Common myeloid progenitor, CD34-positive (primary cell): ENCODE measurements around the gene SPNS3.

ENCODE experiments used
- CTCF ChIA-PET: fragments of 350-600 bp; sonication (Branson Sonifier 250); formaldehyde crosslinking; loops from one replicate; lab custom pipeline; 2021; ENCODE audit warnings: antibody characterized with exemption; lab: Charles Lee
- POLR2A ChIA-PET: fragments of 350-600 bp; sonication (Branson Sonifier 250); formaldehyde crosslinking; loops from one replicate; lab custom pipeline; 2021; ENCODE audit warnings: antibody characterized with exemption; lab: Charles Lee
- DNase-seq, 3 donors: peaks; one replicate each; pipeline versions ENCODE4 v3.0.0 to v3.0.0-alpha.2; 2013
- H3K27ac ChIP-seq, 2 experiments: 1 replicate in 1 of 2; 2 replicates in 1 of 2; pipeline ENCODE4 v1.7.0; 2013; ENCODE audit warnings: inconsistent platforms in 2 of 2, low read length in 2 of 2, mild to moderate bottlenecking in 2 of 2, low read depth in 1 of 2, moderate library complexity in 1 of 2; ENCODE audit not compliant: severe bottlenecking in 2 of 2, insufficient read depth in 1 of 2, poor library complexity in 1 of 2
- H3K27me3 ChIP-seq, 5 experiments: replicated peaks in 2 of 5; 1 replicate in 3 of 5; 2 replicates in 2 of 5; pipeline versions ENCODE4 v1.6.1 to v1.7.0; 2013; ENCODE audit warnings: low read length in 4 of 5, mild to moderate bottlenecking in 2 of 5, moderate library complexity in 2 of 5, inconsistent platforms in 1 of 5; ENCODE audit not compliant: insufficient read depth in 5 of 5, control insufficient read depth in 4 of 5
- H3K36me3 ChIP-seq, 4 experiments: 1 replicate in 2 of 4; 2 replicates in 2 of 4; pipeline versions ENCODE4 v1.6.1 to v1.7.0; 2013; ENCODE audit warnings: low read length in 3 of 4, control low read depth in 1 of 4, mild to moderate bottlenecking in 1 of 4; ENCODE audit not compliant: control insufficient read depth in 4 of 4, insufficient read depth in 4 of 4
- H3K4me1 ChIP-seq, 4 experiments: 1 replicate in 3 of 4; 2 replicates in 1 of 4; pipeline versions ENCODE4 v1.6.1 to v1.7.1; 2013; ENCODE audit warnings: low read length in 3 of 4, mild to moderate bottlenecking in 3 of 4, control low read depth in 1 of 4, inconsistent platforms in 1 of 4, moderate library complexity in 1 of 4; ENCODE audit not compliant: control insufficient read depth in 4 of 4, insufficient read depth in 4 of 4; ENCODE audit errors: control extremely low read depth in 1 of 4
- H3K4me3 ChIP-seq, 7 experiments: 1 replicate in 4 of 7; 2 replicates in 3 of 7; pipeline versions ENCODE4 v1.5.1 to v1.7.0; 2013; ENCODE audit warnings: mild to moderate bottlenecking in 7 of 7, low read length in 6 of 7, moderate library complexity in 6 of 7, inconsistent platforms in 2 of 7, low read depth in 2 of 7, control low read depth in 1 of 7; ENCODE audit not compliant: insufficient read depth in 4 of 7, control insufficient read depth in 1 of 7; ENCODE audit errors: extremely low read depth in 1 of 7
- H3K9me3 ChIP-seq, 5 experiments: 1 replicate in 4 of 5; 2 replicates in 1 of 5; pipeline versions ENCODE4 v1.6.1 to v1.7.1; 2013; ENCODE audit warnings: low read length in 4 of 5, mild to moderate bottlenecking in 2 of 5, inconsistent platforms in 1 of 5, low read depth in 1 of 5, moderate library complexity in 1 of 5; ENCODE audit not compliant: control insufficient read depth in 4 of 5, insufficient read depth in 2 of 5; ENCODE audit errors: control extremely low read depth in 1 of 5
- WGBS: methylation state at CpG from one replicate; pipeline ENCODE4 v1.1.5; 2013; ENCODE audit not compliant: insufficient coverage; 5-methylcytosine and 5-hydroxymethylcytosine counted together

SPNS3 gene

DNA sequence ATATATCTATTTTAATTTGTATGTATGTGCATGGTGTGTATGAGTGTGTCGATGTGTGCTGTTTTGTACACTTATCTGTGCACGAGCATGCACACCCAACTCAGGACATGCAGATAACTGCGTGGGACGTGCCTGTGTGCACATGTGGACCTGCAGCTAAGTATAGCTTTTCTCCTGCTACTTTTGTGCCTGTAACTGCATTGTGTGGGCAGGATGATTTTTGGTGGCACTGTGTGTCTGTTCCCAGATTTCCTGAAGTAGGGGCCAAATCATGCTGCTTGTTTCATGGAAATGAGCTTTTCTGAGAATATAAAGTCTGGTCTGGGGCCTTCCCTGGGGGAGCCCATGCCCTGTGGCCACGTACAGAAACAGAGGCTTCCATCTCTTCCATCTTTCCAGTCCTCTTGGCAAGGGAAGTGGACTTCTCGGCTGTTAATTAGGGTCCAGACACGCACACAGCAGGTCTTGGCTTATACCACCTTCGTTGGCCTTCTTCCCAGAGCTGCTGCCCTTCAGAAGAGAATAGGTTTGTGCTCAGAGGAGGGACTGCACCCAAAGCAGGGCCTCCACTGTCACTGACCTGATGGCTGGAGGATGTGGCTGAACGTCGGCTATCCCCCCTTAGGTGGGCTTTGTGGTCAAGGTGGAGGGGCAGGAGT lies 30.2 kb downstream of the SPNS3 start:
- Histone ChIP-seq H3K9me3 (peaks cover 0 to 8% (median 3%) of the 10 kb centered on the region in 5 experiments), H3K36me3 (peaks cover 0 to 47% (median 16%) of the 10 kb centered on the region in 4 experiments), H3K27me3 (no peaks in the 10 kb centered on the region), H3K4me1 (peaks cover 0 to 2% (median 0%) of the 10 kb centered on the region in 4 experiments), H3K27ac (no peak overlapping the region), H3K4me3 (no peak overlapping the region)
- 89% methylated on average over 9 of the region's 10 CpGs for WGBS
- POLR2A ChIA-PET, result no interaction called here
- DNase-seq, result no peak
- CTCF ChIA-PET, result interaction anchor here (0.7 to 1.3 kb wide), 2 partner anchors 43 to 46 kb away, joined by 3 read pairs; no protein-coding TSS in a partner anchor

DNA sequence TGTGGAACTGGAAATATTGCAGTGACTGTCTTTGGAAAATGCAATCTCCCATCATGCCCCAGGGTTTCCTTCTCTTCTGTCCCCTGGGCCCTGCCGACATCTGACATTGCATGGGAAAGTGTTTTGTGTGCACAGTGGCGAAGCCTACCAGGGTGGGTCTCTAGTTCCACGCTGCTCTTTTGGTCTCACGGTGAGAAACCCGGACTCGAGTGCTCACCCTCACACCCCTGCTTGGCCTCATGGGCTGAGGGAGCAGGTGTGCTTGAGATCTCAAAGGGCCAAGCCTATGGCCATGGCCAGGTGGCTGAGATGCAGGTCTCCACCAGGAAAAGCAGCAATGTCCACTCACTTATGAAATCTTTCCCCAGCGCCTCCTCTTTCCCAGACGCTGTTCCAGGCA lies 32.0 kb downstream of the SPNS3 start:
- H3K36me3 ChIP-seq, result peaks cover 0 to 37% (median 8%) of the 10 kb centered on the region in 4 experiments
- H3K9me3 ChIP-seq, result no peaks in the 10 kb centered on the region
- no peak for DNase-seq
- CTCF ChIA-PET, result no interaction called here
- H3K27me3 ChIP-seq, result no peaks in the 10 kb centered on the region
- no peaks in the 10 kb centered on the region for H3K4me1 ChIP-seq
- H3K4me3 ChIP-seq, result no peak overlapping the region
- POLR2A ChIA-PET, result interaction anchor here (0.7 kb wide), 1 partner anchor 658 kb away, joined by 6 read pairs; no protein-coding TSS in a partner anchor
- no peak overlapping the region for H3K27ac ChIP-seq
- WGBS, result 100% methylated on average over 5 of the region's 8 CpGs

GRCh38 chr17:4467287-4467686 lies 33.5 kb downstream of the SPNS3 start:
- no peak for DNase-seq
- POLR2A ChIA-PET, result no interaction called here
- WGBS, result 90% methylated on average over 4 of the region's 7 CpGs
- Histone ChIP-seq H3K4me3 (no peak overlapping the region), H3K36me3 (peaks cover 0 to 36% (median 7%) of the 10 kb centered on the region in 4 experiments), H3K27me3 (no peaks in the 10 kb centered on the region), H3K27ac (no peak overlapping the region), H3K9me3 (no peaks in the 10 kb centered on the region), H3K4me1 (no peaks in the 10 kb centered on the region)
- CTCF ChIA-PET, result no interaction called here

- Histone ChIP-seq H3K4me3 (no peak overlapping the region), H3K27ac (no peak overlapping the region), H3K36me3 (peaks cover 0 to 35% (median 5%) of the 10 kb centered on the region in 4 experiments), H3K4me1 (no peaks in the 10 kb centered on the region), H3K27me3 (no peaks in the 10 kb centered on the region), H3K9me3 (no peaks in the 10 kb centered on the region)
- POLR2A ChIA-PET, result no interaction called here
- no CpG with 5 or more reads among the region's 12 CpGs for WGBS
- CTCF ChIA-PET, result interaction anchor here (0.7 kb wide), 1 partner anchor 291 kb away, joined by 3 read pairs; no protein-coding TSS in a partner anchor
- no peak for DNase-seq
Measured at GRCh38 chr17:4469552-4469951, 35.8 kb downstream of the SPNS3 start.

DNA sequence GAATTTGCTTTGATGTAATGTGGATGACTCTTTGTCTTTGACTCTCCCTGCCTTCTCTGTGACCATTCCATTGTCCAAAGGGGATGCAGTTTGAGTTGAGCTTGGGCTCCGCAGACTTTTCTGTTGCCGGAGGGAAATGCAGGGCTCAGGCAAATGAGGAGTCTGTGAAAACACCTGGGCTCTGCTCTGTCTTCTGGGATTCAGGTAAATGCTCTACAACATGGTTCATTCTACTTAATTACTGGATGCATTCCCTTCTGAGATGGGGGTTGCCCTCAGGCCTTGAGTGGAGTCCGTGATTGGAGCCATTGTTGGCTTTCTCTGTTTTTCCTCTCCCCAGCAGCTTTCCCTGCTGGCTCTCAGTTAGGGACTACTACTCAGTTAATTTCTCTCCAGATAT lies 38.5 kb downstream of the SPNS3 start:
- Histone ChIP-seq H3K27ac (no peak overlapping the region), H3K4me1 (peaks cover 0 to 6% (median 0%) of the 10 kb centered on the region in 4 experiments), H3K9me3 (no peaks in the 10 kb centered on the region), H3K36me3 (peaks cover 0 to 15% (median 4%) of the 10 kb centered on the region in 4 experiments), H3K4me3 (no peak overlapping the region), H3K27me3 (no peaks in the 10 kb centered on the region)
- ChIA-PET POLR2A (no interaction called here), CTCF (interaction anchor here (2.1 kb wide), 1 partner anchor 28 kb away, joined by 6 read pairs; no protein-coding TSS in a partner anchor)
- no peak for DNase-seq
- 95% methylated on average over 2 of the region's 3 CpGs for WGBS

DNA sequence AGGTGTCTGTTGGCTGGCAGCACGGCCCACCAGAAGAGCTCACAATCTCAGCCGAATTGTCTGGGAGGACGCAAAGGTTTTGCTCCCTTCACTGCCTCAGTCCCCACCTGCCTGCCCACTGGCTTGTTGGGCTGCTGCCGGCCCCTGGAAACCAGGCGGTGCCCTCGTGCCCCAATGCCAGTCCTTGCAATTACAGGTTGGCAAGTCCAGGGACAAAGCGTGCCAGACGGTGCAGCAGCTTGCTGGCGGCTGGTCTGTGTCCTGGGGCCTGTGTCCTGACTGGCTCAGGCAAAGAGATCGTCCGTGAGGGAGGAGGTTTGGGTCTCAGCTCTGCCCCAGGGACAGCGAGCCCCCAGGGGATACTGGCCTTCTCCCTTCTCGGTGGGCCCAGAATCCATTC lies 40.4 kb downstream of the SPNS3 start:
- H3K36me3 ChIP-seq, result peaks cover 0 to 18% (median 4%) of the 10 kb centered on the region in 4 experiments
- H3K27me3 ChIP-seq, result no peaks in the 10 kb centered on the region
- no peak overlapping the region for H3K27ac ChIP-seq
- ChIA-PET POLR2A (no interaction called here), CTCF (no interaction called here)
- no peak overlapping the region for H3K4me3 ChIP-seq
- 96% methylated on average over 13 of the region's 13 CpGs for WGBS
- no peak for DNase-seq
- no peaks in the 10 kb centered on the region for H3K9me3 ChIP-seq
- H3K4me1 ChIP-seq, result peaks cover 0 to 7% (median under 1%) of the 10 kb centered on the region in 4 experiments

- POLR2A ChIA-PET, result interaction anchor here (1.3 kb wide), 1 partner anchor 13 kb away, joined by 3 read pairs; no protein-coding TSS in a partner anchor
- CTCF ChIA-PET, result interaction anchor here (1.0 kb wide), 1 partner anchor 54 kb away, joined by 3 read pairs; no protein-coding TSS in a partner anchor
Measured at GRCh38 chr17:4475001-4475400, 41.3 kb downstream of the SPNS3 start.

More at GRCh38 chr17:4475001-4475400, 41.3 kb downstream of the SPNS3 start:
- Histone ChIP-seq H3K4me1 (peaks cover 0 to 16% (median 8%) of the 10 kb centered on the region in 4 experiments), H3K36me3 (peaks cover 0 to 26% (median 3%) of the 10 kb centered on the region in 4 experiments), H3K27ac (no peak overlapping the region), H3K27me3 (no peaks in the 10 kb centered on the region), H3K9me3 (no peaks in the 10 kb centered on the region), H3K4me3 (no peak overlapping the region)
- 100% methylated on average over 2 of the region's 9 CpGs for WGBS
- no peak for DNase-seq
